ENCODE results near the gene CHD2. TPM values are rescaled to one million over a fixed set of nuclear protein-coding genes. Genes with fewer than 3 reads are reported as not detected.

The CHD2 gene
- total and polyA plus RNA-seq, 2 experiments from 2014 or later: 36.5 to 39.0 TPM

DNA sequence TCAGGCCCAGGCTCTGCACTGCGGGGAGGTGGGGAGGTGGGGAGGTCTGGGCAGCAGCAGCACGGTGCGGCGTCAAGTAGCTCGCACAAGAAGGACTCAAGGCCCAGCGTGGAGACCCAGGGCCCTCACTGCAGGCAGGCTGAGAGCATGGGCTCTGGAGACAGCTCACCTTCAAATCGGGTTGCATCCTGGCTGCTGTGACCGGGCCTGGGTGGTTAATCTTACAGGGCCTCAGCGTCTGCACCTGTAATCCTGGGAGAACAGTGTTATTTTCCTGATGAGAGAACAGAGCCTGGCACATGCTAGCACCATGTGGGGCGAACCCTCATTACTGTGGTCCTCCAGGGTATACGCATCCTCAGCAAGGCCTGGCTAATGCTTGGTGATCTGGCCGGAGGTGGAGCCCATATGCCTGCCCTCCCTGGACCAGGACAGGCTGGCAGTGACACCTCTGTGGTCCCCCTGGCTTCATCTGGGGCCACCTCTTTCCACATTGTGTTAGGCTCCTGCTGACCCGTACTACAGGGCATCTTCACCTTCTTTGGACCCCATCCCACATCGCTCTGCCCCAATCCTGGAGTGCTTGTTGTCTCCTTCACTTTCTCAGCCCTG is 133.4 kb downstream of the CHD2 start:
- in situ Hi-C loops (cut with MboI): loop anchor here (10.0 to 25.0 kb wide), 2 partner anchors 954 to 1071 kb away; no protein-coding TSS in a partner anchor
- WGBS, 2 experiments (ENCODE audit: low coverage in 1 of 2, low lambda C conversion rate in 2 of 2, missing lambda C conversion rate in 2 of 2): 64 to 73% methylated on average over 9 to 13 of the region's 14 CpGs

DNA sequence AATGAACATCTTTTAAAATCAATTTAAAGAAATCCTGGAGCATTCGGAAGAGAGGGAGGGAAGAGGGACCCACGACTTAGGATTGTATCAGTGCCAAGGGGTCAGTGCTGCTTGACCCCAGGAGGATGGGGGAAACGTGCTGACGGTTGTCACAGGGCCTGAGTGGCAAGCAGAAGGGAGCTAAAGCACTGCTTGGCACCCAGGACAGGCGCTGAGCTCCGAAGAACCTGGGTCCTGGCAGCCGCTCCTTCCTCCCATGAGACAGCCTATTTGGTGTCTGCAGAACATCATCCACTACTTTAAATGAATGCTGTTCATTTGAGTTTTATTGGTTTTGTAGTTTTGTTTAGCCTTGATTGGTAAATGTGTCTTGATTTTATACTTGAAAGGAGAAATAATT is 134.4 kb downstream of the CHD2 start:
- no peak overlapping the region for H3K4me3 ChIP-seq
- peaks cover 7% of the 10 kb centered on the region for H3K4me1 ChIP-seq (ENCODE audit: insufficient read depth)
- peaks cover 2% of the 10 kb centered on the region for H3F3A ChIP-seq (ENCODE audit: insufficient read depth)
- H3K79me2 ChIP-seq (ENCODE audit: insufficient read depth): no peaks in the 10 kb centered on the region
- 70 to 73% methylated on average over 7 of the region's 7 CpGs for WGBS, 2 experiments (ENCODE audit: low coverage in 1 of 2, low lambda C conversion rate in 2 of 2, missing lambda C conversion rate in 2 of 2)
- H3K27me3 ChIP-seq (replicated peaks; ENCODE audit: insufficient read depth): no peaks in the 10 kb centered on the region
- in situ Hi-C loops (cut with MboI): loop anchor here (10.0 to 25.0 kb wide), 2 partner anchors 953 to 1070 kb away; no protein-coding TSS in a partner anchor
- no peaks in the 10 kb centered on the region for H4K20me1 ChIP-seq (ENCODE audit: insufficient read depth)
- no peak overlapping the region for H3K4me2 ChIP-seq (ENCODE audit: unreplicated experiment)
- H3K9me3 ChIP-seq (ENCODE audit: low read depth): no peaks in the 10 kb centered on the region
- TF ChIP-seq EZH2 (IDR thresholded peaks at IDR 0.05; ENCODE audit: insufficient read depth, poor library complexity, severe bottlenecking): no peak
- no peak for TF ChIP-seq EZH2phosphoT487 (IDR thresholded peaks at IDR 0.05; ENCODE audit: insufficient read depth, low read depth)
- H2AFZ ChIP-seq: no peak overlapping the region
- no peak overlapping the region for H3K9ac ChIP-seq
- H3K36me3 ChIP-seq (ENCODE audit: low read depth): no peaks in the 10 kb centered on the region
- no peak overlapping the region for H3K27ac ChIP-seq
- H3K9me2 ChIP-seq (ENCODE audit: insufficient read depth): no peaks in the 10 kb centered on the region
- DNase-seq: no peak

More for the DNA sequence above, 133.4 kb downstream of the CHD2 start:
- no peak for DNase-seq
- Histone ChIP-seq H3K9me3 (ENCODE audit: low read depth) (no peaks in the 10 kb centered on the region), H4K20me1 (ENCODE audit: insufficient read depth) (no peaks in the 10 kb centered on the region), H3K4me3 (no peak overlapping the region), H3K27ac (no peak overlapping the region), H3K36me3 (ENCODE audit: low read depth) (no peaks in the 10 kb centered on the region), H3K9me2 (ENCODE audit: insufficient read depth) (no peaks in the 10 kb centered on the region), H3K9ac (no peak overlapping the region), H3F3A (ENCODE audit: insufficient read depth) (peaks cover 9% of the 10 kb centered on the region), H3K27me3 (replicated peaks; ENCODE audit: insufficient read depth) (no peaks in the 10 kb centered on the region), H3K79me2 (ENCODE audit: insufficient read depth) (no peaks in the 10 kb centered on the region), H3K4me2 (ENCODE audit: unreplicated experiment) (no peak overlapping the region), H2AFZ (no peak overlapping the region), H3K4me1 (ENCODE audit: insufficient read depth) (peaks cover 15% of the 10 kb centered on the region)
- TF ChIP-seq EZH2 (IDR thresholded peaks at IDR 0.05; ENCODE audit: insufficient read depth, poor library complexity, severe bottlenecking): no peak
- TF ChIP-seq EZH2phosphoT487 (IDR thresholded peaks at IDR 0.05; ENCODE audit: insufficient read depth, low read depth): no peak

DNA sequence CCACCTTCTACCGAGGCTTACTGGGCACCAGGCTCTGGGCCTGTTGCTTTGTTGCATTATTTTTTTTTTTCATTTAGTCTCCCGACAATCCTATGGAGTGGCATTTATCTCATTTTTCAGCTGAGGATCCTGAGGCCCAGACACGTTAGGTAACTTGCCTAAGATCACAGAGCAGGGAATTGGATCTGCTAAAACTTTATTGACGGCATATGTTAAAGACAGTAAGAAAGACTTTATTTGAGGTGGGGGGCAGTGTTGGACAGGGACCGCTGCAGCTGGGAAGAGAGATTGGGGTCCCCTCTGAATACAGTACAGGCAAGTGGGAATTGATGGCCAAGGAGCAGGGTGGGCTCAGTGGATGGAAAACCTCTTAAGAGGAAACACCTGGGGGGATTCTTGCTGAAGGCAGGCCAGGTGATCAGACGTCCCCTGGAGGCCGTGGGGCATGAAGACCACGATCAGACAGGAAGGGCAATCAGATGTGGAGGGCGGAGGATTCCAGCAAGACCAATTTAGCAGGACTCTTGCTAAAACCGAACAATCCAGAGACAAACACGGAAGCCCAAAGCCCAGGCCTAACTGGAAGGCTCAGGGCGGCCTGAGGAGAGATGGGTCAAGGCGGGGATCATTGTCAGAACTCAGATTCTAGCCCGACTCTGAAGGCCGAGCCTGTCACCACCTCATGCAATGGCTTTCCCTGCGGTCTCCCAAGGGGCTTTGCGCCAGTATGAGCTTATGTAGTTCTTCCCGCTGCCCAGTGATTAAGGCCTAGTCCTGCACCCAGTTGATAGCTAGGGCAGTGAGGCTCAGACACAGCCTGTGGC is 135.2 kb downstream of the CHD2 start:
- Histone ChIP-seq H4K20me1 (ENCODE audit: insufficient read depth) (no peaks in the 10 kb centered on the region), H3K9me2 (ENCODE audit: insufficient read depth) (no peaks in the 10 kb centered on the region), H3K9ac (no peak overlapping the region), H3K4me2 (ENCODE audit: unreplicated experiment) (no peak overlapping the region), H3F3A (ENCODE audit: insufficient read depth) (no peaks in the 10 kb centered on the region), H3K36me3 (ENCODE audit: low read depth) (no peaks in the 10 kb centered on the region), H3K9me3 (ENCODE audit: low read depth) (no peaks in the 10 kb centered on the region), H2AFZ (no peak overlapping the region), H3K27ac (no peak overlapping the region), H3K27me3 (replicated peaks; ENCODE audit: insufficient read depth) (no peaks in the 10 kb centered on the region), H3K79me2 (ENCODE audit: insufficient read depth) (no peaks in the 10 kb centered on the region), H3K4me3 (no peak overlapping the region), H3K4me1 (ENCODE audit: insufficient read depth) (no peaks in the 10 kb centered on the region)
- TF ChIP-seq EZH2 (IDR thresholded peaks at IDR 0.05; ENCODE audit: insufficient read depth, poor library complexity, severe bottlenecking): no peak
- no peak for TF ChIP-seq EZH2phosphoT487 (IDR thresholded peaks at IDR 0.05; ENCODE audit: insufficient read depth, low read depth)
- 77 to 82% methylated on average over 18 of the region's 18 CpGs for WGBS, 2 experiments (ENCODE audit: low coverage in 1 of 2, low lambda C conversion rate in 2 of 2, missing lambda C conversion rate in 2 of 2)
- in situ Hi-C loops (cut with MboI): loop anchor here (10.0 to 25.0 kb wide), 2 partner anchors 952 to 1069 kb away; no protein-coding TSS in a partner anchor
- DNase-seq: no peak

DNA sequence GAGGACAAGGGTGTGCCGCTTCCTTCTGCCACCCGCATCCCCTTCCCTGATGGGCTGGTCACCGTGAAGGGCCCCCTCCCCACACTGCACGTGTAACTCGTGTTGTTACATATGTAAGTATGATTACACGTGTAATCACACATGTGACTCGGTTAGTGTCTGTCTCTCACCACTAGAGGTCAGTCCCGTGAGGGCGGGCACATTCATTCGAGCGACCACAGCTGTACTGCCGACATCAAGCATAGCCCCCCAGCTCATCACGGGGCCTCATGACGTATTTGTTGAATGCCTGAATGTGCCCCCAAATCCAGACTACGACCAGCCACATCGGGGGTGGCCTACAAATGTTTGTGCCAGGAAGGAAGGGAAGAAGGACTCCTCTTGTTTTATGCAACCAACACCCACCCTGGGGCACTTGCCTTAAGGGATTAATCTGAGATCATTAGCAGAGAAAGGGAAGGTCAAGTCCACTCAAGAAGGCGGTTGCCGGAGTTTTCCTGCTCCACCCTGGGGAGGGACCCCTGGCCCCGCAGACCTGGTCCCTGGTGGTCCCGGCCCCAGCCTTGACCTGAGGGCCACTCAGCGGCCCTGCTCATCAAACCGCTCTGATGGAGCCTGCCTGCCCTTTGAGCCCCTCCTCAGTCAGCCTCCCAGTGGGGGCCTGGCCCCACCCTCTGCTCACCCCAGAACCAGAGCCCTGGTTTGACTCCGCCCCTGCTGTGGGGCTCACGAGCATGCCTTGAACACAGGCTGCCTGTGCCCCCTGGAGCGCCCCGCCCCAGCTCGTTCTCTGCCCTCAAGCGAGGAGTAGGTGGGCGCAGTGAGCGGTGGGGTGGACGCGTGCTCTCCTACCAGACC is 136.1 kb downstream of the CHD2 start:
- Histone ChIP-seq H3K9me2 (ENCODE audit: insufficient read depth) (no peaks in the 10 kb centered on the region), H2AFZ (no peak overlapping the region), H3K79me2 (ENCODE audit: insufficient read depth) (no peaks in the 10 kb centered on the region), H3K4me1 (ENCODE audit: insufficient read depth) (no peaks in the 10 kb centered on the region), H3K27me3 (replicated peaks; ENCODE audit: insufficient read depth) (no peaks in the 10 kb centered on the region), H3K4me3 (no peak overlapping the region), H3K27ac (no peak overlapping the region), H3K4me2 (ENCODE audit: unreplicated experiment) (no peak overlapping the region), H3F3A (ENCODE audit: insufficient read depth) (no peaks in the 10 kb centered on the region), H3K36me3 (ENCODE audit: low read depth) (no peaks in the 10 kb centered on the region), H4K20me1 (ENCODE audit: insufficient read depth) (no peaks in the 10 kb centered on the region), H3K9me3 (ENCODE audit: low read depth) (no peaks in the 10 kb centered on the region), H3K9ac (no peak overlapping the region)
- TF ChIP-seq EZH2 (IDR thresholded peaks at IDR 0.05; ENCODE audit: insufficient read depth, poor library complexity, severe bottlenecking): no peak
- no peak for TF ChIP-seq EZH2phosphoT487 (IDR thresholded peaks at IDR 0.05; ENCODE audit: insufficient read depth, low read depth)
- WGBS, 2 experiments (ENCODE audit: low coverage in 1 of 2, low lambda C conversion rate in 2 of 2, missing lambda C conversion rate in 2 of 2): 80 to 83% methylated on average over 32 of the region's 32 CpGs
- in situ Hi-C loops (cut with MboI): loop anchor here (10.0 to 25.0 kb wide), 2 partner anchors 951 to 1069 kb away; no protein-coding TSS in a partner anchor
- DNase-seq: peak; percentile 35

Measured in GM23248 (cell line).